Uterus (tissue), 2 donors: Measurements from ENCODE around the gene ST7.

Source experiments
- POLR2A ChIP-seq, 2 donors: fragments of 450-650 bp; IDR thresholded peaks; one replicate each; pipeline ENCODE4 v1.6.1; 2016; ENCODE audit warnings: antibody characterized with exemption in 2 of 2, mild to moderate bottlenecking in 1 of 2, moderate library complexity in 1 of 2
- TF ChIP-seq, protein P1 (sequence below), 4 experiments: fragments of 200-600 bp in 2 of 4; fragments of 450-650 bp in 2 of 4; sonication (generic) in 2 of 4; IDR thresholded peaks; one replicate each; pipeline ENCODE4 v1.5.1; 2016 to 2019; ENCODE audit warnings: antibody characterized with exemption in 4 of 4, mild to moderate bottlenecking in 2 of 4, moderate library complexity in 1 of 4

- TF ChIP-seq, protein P1, sequence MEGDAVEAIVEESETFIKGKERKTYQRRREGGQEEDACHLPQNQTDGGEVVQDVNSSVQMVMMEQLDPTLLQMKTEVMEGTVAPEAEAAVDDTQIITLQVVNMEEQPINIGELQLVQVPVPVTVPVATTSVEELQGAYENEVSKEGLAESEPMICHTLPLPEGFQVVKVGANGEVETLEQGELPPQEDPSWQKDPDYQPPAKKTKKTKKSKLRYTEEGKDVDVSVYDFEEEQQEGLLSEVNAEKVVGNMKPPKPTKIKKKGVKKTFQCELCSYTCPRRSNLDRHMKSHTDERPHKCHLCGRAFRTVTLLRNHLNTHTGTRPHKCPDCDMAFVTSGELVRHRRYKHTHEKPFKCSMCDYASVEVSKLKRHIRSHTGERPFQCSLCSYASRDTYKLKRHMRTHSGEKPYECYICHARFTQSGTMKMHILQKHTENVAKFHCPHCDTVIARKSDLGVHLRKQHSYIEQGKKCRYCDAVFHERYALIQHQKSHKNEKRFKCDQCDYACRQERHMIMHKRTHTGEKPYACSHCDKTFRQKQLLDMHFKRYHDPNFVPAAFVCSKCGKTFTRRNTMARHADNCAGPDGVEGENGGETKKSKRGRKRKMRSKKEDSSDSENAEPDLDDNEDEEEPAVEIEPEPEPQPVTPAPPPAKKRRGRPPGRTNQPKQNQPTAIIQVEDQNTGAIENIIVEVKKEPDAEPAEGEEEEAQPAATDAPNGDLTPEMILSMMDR (IDR thresholded peaks at IDR 0.05): no peak
- no peak for TF ChIP-seq POLR2A (IDR thresholded peaks at IDR 0.05)
These were observed 158.2 kb downstream of the ST7 start for GRCh38 chr7:117111535-117111934.
